Stimulated activated CD4-positive, alpha-beta T cell treated with anti-CD3 and anti-CD28 coated beads, Interleukin-2, amount 100 ng/mL, for 48 hours (primary cell): Measurements from ENCODE around the gene RAPGEF5.

Source experiments
- DNase-seq, 2 donors: peaks; one replicate each; pipeline ENCODE4 v3.0.0-alpha.2; 2020

The RAPGEF5 gene

GRCh38 chr7:22185559-22185958, 171.4 kb downstream of the RAPGEF5 start:
- DNase-seq: no peak

GRCh38 chr7:22184549-22185199, 172.3 kb downstream of the RAPGEF5 start:
- no peak for DNase-seq

- DNase-seq: no peak
Observed at GRCh38 chr7:22183522-22184280, 173.3 kb downstream of the RAPGEF5 start.

- DNase-seq: no peak
Observed at GRCh38 chr7:22182149-22182548, 174.8 kb downstream of the RAPGEF5 start.

- DNase-seq: no peak
Observed at GRCh38 chr7:22181663-22182062, 175.3 kb downstream of the RAPGEF5 start.

- no peak for DNase-seq
Observed at GRCh38 chr7:22179442-22179879, 177.5 kb downstream of the RAPGEF5 start.

GRCh38 chr7:22178735-22179134, 178.2 kb downstream of the RAPGEF5 start:
- no peak for DNase-seq

- no peak for DNase-seq
Observed at GRCh38 chr7:22176791-22177412, 180.1 kb downstream of the RAPGEF5 start.

GRCh38 chr7:22174574-22174953, 182.4 kb downstream of the RAPGEF5 start:
- DNase-seq: no peak

- DNase-seq: no peak
Observed at GRCh38 chr7:22173685-22174573, 183.0 kb downstream of the RAPGEF5 start.

- DNase-seq: no peak
Observed at GRCh38 chr7:22168129-22168634, 188.8 kb downstream of the RAPGEF5 start.

GRCh38 chr7:22167482-22167881, 189.5 kb downstream of the RAPGEF5 start:
- no peak for DNase-seq

GRCh38 chr7:22166928-22167327, 190.0 kb downstream of the RAPGEF5 start:
- no peak for DNase-seq

GRCh38 chr7:22159341-22159740, 197.6 kb downstream of the RAPGEF5 start:
- DNase-seq: no peak

GRCh38 chr7:22157552-22157951, 199.4 kb downstream of the RAPGEF5 start:
- DNase-seq: no peak

GRCh38 chr7:22156205-22156604, 200.7 kb downstream of the RAPGEF5 start:
- DNase-seq: no peak

GRCh38 chr7:22154143-22154529, 202.8 kb downstream of the RAPGEF5 start:
- no peak for DNase-seq

- DNase-seq: no peak
Observed at GRCh38 chr7:22153432-22154142, 203.4 kb downstream of the RAPGEF5 start.

- no peak for DNase-seq
Observed at GRCh38 chr7:22152690-22153089, 204.3 kb downstream of the RAPGEF5 start.

GRCh38 chr7:22151901-22152300, 205.1 kb downstream of the RAPGEF5 start:
- no peak for DNase-seq

- no peak for DNase-seq
Observed at GRCh38 chr7:22150221-22150620, 206.7 kb downstream of the RAPGEF5 start.

- DNase-seq: no peak
Observed at GRCh38 chr7:22147868-22148267, 209.1 kb downstream of the RAPGEF5 start.
